NCI-H446 treated with DMSO at 0.1 percent for 48 hours (cell line): ENCODE results near the gene ASB14.

Source experiments
- DNase-seq: peaks from one replicate; lab custom pipeline; 2025; lab: John Stamatoyannopoulos, UW

The ASB14 gene

DNA sequence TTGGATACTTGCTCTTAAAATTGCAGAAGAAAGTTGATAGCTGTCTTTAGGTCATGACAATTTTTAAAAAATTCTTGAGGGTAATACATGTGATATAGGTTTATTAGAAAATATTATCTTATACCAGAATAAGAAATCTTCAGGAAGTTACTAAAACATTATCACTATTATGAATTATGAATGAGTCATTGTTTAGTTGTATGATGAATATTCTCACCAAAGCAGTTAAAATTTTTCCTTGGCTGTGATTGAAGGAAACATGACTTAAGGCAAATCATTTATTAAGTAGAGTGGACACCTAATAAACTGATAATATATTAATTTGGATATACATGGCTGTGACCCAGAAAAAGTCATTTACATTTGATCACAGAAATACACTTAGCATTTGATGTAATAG, 34.8 kb downstream of the ASB14 start:
- no peak for DNase-seq

DNA sequence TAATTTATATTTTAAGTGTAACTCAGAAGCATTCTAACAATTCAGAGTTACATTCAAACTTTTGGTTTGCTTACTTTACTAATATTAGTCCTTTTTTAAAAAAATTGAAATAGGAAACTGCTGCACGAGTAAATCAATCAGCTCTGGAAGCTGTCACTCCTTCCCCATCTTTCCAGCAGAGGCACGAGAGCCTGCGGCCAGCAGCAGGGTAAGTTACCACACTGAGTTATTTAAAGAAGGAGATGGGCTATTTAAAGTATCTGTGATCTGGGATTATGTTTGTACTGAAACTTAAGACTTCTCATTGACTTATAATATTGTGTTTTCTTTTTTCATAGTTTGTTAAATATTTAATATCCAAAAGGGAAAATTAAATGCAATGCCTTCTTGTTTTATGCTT, 35.6 kb downstream of the ASB14 start:
- no peak for DNase-seq

DNA sequence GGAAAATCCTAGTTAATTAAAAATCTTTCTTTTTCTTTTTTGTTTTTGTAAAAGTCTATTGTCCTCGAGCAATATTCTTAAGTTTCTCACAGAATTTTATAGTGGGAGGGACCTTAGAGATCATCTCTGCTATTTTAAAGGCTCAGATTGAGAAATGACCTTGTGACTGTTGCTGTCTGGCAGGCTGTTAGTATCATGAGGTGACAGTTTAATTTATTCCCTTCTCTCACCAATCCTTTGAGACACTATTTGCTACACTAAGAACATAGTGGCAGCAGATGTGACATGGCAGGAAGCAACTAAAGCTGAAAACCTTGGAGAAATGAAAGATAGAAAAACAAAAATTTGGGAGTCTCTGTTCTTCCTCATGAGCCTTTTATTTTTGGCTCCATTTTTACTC, 40.1 kb downstream of the ASB14 start:
- no peak for DNase-seq

DNA sequence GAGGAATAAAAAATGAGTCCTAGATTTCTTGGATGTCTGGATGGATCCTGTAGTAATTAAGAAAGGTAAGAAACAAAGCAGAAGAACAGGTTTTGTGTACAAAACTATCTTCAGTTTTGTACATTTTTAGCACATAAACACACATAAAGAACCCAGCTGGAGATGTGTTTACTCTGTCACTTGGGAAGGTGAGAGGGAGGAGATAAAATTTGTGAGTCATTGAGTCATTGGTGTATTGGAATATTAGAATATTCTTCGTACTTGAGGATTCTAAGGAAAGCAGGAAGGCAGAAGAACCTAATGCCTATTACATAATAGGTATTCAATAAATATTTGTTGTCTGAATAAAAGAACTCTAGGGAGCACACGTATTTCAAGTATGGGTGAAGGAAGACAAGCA, 47.5 kb downstream of the ASB14 start:
- DNase-seq = no peak

- DNase-seq = no peak
Measured at GRCh38 chr3:57234613-57235575, 57.6 kb downstream of the ASB14 start.

GRCh38 chr3:57233799-57234198, 58.7 kb downstream of the ASB14 start:
- no peak for DNase-seq

DNA sequence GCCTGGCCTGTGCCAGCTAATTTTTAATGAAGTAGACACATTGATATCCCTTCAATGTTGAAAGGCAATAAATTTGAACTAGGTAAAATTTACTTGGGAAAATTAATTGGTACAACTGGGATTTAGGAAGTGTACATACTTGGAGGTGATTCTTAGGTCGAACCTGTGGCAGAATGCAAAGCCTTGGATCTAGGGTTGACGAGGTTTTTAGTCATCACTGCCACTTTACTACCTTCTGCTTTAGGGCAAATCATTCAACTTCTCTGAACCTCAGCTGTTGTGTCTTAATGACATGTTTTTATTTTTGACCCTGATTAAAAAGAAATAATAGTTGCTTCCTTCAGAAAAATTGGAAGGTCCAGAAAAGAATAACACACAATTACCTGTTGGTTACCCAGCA, 62.5 kb downstream of the ASB14 start:
- DNase-seq = no peak

DNA sequence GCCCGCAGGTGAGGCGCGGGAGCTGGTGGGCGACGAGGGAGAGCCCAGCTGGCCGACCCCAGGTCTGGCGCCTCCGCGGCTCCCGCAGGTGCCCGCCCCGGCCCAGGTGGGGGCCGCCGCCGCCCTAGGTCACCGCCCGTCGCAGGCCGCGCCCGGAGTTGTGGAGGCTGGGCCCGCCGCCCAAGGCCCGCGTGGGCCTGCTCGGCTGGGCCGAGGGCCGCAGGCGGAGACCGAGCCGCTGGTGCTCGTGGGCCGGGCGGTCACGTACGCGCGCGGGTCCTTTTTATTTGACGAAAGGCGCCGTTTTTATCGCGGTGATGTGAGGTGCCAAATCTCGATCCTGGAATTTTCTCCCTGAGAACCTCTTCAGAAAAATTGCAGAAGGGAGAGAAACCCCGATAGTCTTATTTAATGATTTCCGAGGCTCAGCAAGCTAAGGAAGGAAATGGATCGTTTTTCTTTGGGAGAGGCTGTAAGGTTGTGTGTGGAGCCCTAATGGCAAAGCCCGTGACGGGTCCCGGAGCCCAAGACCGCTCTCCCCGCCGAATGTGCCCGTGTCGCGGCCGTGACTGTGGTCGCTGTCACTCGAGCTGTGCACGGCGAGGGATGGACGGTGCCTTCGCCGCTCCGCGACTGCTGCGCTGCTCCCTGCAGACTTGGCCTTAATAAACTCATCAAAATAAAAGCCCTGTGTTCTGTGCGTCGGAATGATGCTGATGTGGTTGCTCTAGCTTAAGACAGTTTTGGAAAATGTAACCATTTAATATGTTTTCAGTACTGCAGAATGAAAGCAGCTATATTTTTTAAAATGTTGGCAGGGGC, 64.3 kb downstream of the ASB14 start:
- no peak for DNase-seq

GRCh38 chr3:57227204-57227929, 65.1 kb downstream of the ASB14 start, which contains the start of gene APPL1:
APPL1 (plus strand) TSS chr3:57227729; CDS start chr3:57227884, 155 bp downstream.
- peak; percentile 63 for DNase-seq

- no peak for DNase-seq
Measured at GRCh38 chr3:57226176-57226575, 66.3 kb downstream of the ASB14 start.

GRCh38 chr3:57224856-57225255, 67.6 kb downstream of the ASB14 start:
- no peak for DNase-seq

GRCh38 chr3:57221883-57222282, 70.6 kb downstream of the ASB14 start:
- no peak for DNase-seq
